GM21786 (cell line): ENCODE results near the gene WWTR1.

ENCODE experiments used
- ATAC-seq: cut with Tn5 transposase; IDR thresholded peaks from one replicate; pipeline ENCODE4 v1.9.1; 2021; ENCODE audit not compliant: unreplicated experiment

The WWTR1 gene

GRCh38 chr3:149655826-149656574 is 1.8 kb downstream of the WWTR1 start:
- ATAC-seq: no peak

GRCh38 chr3:149654188-149654601 is 3.6 kb downstream of the WWTR1 start:
- no peak for ATAC-seq

- no peak for ATAC-seq
Observed at GRCh38 chr3:149653564-149653963, 4.3 kb downstream of the WWTR1 start.

- no peak for ATAC-seq
Observed at GRCh38 chr3:149653136-149653535, 4.7 kb downstream of the WWTR1 start.

- ATAC-seq: no peak
Observed at GRCh38 chr3:149650828-149651227, 7.0 kb downstream of the WWTR1 start.

GRCh38 chr3:149648525-149648924 is 9.3 kb downstream of the WWTR1 start:
- no peak for ATAC-seq

GRCh38 chr3:149647812-149648211 is 10.0 kb downstream of the WWTR1 start:
- no peak for ATAC-seq

- ATAC-seq: peak; percentile 80
Observed at GRCh38 chr3:149647285-149647684, 10.5 kb downstream of the WWTR1 start.

GRCh38 chr3:149646181-149646766 is 11.6 kb downstream of the WWTR1 start:
- ATAC-seq: no peak

- ATAC-seq: no peak
Observed at GRCh38 chr3:149643963-149644362, 13.9 kb downstream of the WWTR1 start.

- ATAC-seq: no peak
Observed at GRCh38 chr3:149643482-149643798, 14.4 kb downstream of the WWTR1 start.

GRCh38 chr3:149640976-149641728 is 16.7 kb downstream of the WWTR1 start:
- ATAC-seq: no peak

- ATAC-seq: no peak
Observed at GRCh38 chr3:149639093-149639486, 18.7 kb downstream of the WWTR1 start.

GRCh38 chr3:149638228-149639092 is 19.4 kb downstream of the WWTR1 start:
- ATAC-seq: no peak

GRCh38 chr3:149635396-149635795 is 22.4 kb downstream of the WWTR1 start:
- no peak for ATAC-seq

- no peak for ATAC-seq
Observed at GRCh38 chr3:149634573-149634972, 23.3 kb downstream of the WWTR1 start.

- no peak for ATAC-seq
Observed at GRCh38 chr3:149634072-149634471, 23.8 kb downstream of the WWTR1 start.

GRCh38 chr3:149632225-149632624 is 25.6 kb downstream of the WWTR1 start:
- no peak for ATAC-seq

GRCh38 chr3:149630806-149631205 is 27.0 kb downstream of the WWTR1 start:
- ATAC-seq: no peak

- ATAC-seq: no peak
Observed at GRCh38 chr3:149628957-149629670, 28.7 kb downstream of the WWTR1 start.

- ATAC-seq: no peak
Observed at GRCh38 chr3:149626671-149627070, 31.2 kb downstream of the WWTR1 start.
